Activated T-helper 2 cell treated with anti-CD3 and anti-CD28 coated beads, Interferon-gamma antibody, Interleukin-2, Interleukin-4, amounts not matched to agents 10 μg/mL and 5 μg/mL and 100 μg/mL, durations not matched to agents 14 hours and 24 hours and 36 hours (primary cell): ENCODE measurements around the gene GEMIN5. TPM values are rescaled to one million over a fixed set of nuclear protein-coding genes. Genes with fewer than 3 reads are reported as not detected.

ENCODE experiments used
- DNase-seq: peaks from one replicate; pipeline ENCODE4 v3.0.0; 2021; ENCODE audit warnings: low spot score
- H3K27ac Mint-ChIP-seq: one replicate; pipeline ENCODE4 v1.8.0; 2021; ENCODE audit warnings: mixed read lengths
- H3K27me3 Mint-ChIP-seq: one replicate; pipeline ENCODE4 v1.8.0; 2021; ENCODE audit warnings: low read depth, mixed read lengths
- H3K36me3 Mint-ChIP-seq: one replicate; pipeline ENCODE4 v1.8.0; 2021; ENCODE audit warnings: low read depth, mixed read lengths
- H3K4me1 Mint-ChIP-seq: one replicate; pipeline ENCODE4 v1.8.0; 2021; ENCODE audit warnings: low read depth, mixed read lengths
- H3K4me3 Mint-ChIP-seq: one replicate; pipeline ENCODE4 v1.8.0; 2021; ENCODE audit warnings: low read depth, mild to moderate bottlenecking, moderate library complexity, mixed read lengths
- H3K9me3 Mint-ChIP-seq: one replicate; pipeline ENCODE4 v1.8.0; 2021; ENCODE audit warnings: mixed read lengths
- intact Hi-C: fragments of 100-400 bp; cut with micrococcal nuclease; formaldehyde crosslinking; loops from one replicate; pipeline ENCODE4 v1.15.1; 2023
- total RNA-seq: library from RNA; stranded (reverse); gene quantifications from 2 replicates; pipeline ENCODE4 v1.2.3, GENCODE V29; 2022

Gene GEMIN5
- total RNA-seq, 1 donor from 2014 or later = 33.9 TPM

DNA sequence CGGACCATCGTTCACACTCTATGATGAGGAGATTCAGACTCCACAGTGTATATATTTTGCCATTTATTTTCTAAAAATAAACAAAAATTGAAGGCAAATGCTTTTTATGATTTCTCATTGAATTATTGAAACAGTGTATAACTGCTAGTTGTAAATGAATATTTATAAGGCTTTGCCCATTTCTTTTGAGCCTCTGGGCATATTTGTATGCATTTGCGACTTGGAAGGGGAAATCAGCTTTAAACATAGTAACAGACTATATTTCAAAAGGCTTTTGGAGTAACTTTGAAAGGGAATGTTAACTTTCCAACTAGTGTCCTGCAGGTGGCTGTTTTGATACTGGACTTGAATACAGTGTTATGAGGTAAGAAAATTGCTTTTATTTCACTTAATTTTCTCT lies 28.9 kb upstream of the GEMIN5 start:
- Mint-ChIP-seq H3K27me3 (no peaks in the 10 kb centered on the region), H3K4me3 (no peak overlapping the region), H3K36me3 (peaks cover 37% of the 10 kb centered on the region), H3K9me3 (no peaks in the 10 kb centered on the region), H3K4me1 (peaks cover 11% of the 10 kb centered on the region), H3K27ac (no peak overlapping the region)
- no peak for DNase-seq
- intact Hi-C loops = no loop called here

DNA sequence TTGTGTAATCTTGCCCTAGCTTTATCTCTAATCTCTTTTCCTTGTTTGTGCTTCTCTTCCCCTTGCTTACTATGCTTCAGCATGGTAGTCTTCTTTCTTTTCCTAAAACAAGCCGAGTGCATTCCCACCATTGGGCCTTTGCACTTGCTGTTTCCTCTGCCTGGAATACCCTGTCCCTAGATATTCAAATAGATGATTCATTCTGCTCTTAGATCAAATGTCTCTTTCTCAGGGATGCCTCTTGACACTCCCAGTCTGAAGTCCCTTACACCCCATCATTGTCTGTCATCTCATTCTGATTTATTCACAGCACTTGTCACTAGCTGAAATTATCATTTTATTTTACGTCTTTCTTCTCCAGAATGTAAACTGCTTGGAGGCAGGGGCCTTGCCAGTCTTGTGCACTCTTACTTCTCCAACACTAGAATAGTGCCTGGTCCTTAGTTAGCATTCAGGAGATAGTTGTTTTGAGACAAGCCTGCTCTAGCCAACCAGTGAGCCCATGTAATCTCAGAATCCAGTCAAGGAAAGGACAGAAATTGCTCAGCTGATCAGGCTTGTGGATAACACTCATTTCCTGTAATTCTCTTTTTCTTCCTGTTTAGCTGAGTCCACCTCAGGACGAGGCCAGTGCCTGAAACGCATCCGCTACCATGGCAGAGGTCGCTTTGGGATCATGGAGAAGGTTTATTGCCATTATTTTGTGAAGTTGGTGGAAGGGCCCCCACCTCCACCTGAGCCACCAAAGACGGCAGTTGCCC lies 28.2 kb upstream of the GEMIN5 start:
- Mint-ChIP-seq H3K27ac (peak overlapping the region; percentile 2), H3K4me3 (no peak overlapping the region), H3K4me1 (peaks cover 11% of the 10 kb centered on the region), H3K9me3 (no peaks in the 10 kb centered on the region), H3K27me3 (no peaks in the 10 kb centered on the region), H3K36me3 (peaks cover 38% of the 10 kb centered on the region)
- no peak for DNase-seq
- intact Hi-C loops = no loop called here

DNA sequence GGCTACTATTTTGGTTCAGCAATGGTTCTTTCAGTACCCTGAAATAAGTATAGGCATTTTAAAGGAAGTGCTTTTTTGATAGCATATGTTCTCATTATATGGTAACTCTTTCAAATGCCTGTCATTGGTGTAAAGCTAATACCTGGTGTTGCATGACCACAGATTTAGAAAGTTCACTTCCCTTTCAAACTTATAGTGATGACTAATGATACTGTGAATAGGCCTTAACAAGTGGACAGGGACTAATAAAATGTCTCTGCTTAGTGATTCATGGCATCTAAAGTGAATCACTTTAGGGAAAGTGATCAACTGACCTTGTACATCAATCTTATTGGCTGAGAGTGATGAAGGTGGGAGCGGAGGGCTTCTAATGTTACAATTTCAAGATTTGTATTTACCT lies 24.5 kb upstream of the GEMIN5 start:
- peaks cover 42% of the 10 kb centered on the region for H3K36me3 Mint-ChIP-seq
- peaks cover 11% of the 10 kb centered on the region for H3K4me1 Mint-ChIP-seq
- no peaks in the 10 kb centered on the region for H3K27me3 Mint-ChIP-seq
- H3K9me3 Mint-ChIP-seq = no peaks in the 10 kb centered on the region
- DNase-seq = no peak
- H3K4me3 Mint-ChIP-seq = no peak overlapping the region
- H3K27ac Mint-ChIP-seq = no peak overlapping the region
- intact Hi-C loops = no loop called here

DNA sequence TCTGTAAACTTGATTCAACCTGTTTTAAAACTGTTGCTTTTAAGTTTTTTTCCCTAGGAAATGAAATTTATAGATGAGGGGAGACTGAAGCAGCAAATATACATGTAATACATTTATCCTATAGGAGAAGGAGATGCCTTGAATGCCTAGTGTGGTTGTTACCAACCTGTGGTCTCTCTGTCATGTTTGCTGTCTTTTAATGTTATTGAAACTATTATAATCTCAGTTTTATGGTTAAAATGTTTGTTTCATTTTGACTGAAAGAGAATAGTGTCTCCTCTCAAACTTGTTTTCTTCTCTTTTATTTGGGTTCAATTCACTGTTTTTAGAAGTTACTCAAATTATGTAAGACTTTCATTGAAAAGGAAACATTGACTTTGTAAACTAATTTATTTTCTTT lies 18.7 kb upstream of the GEMIN5 start:
- Mint-ChIP-seq H3K27ac (no peak overlapping the region), H3K27me3 (no peaks in the 10 kb centered on the region), H3K4me3 (no peak overlapping the region), H3K4me1 (peaks cover 3% of the 10 kb centered on the region), H3K9me3 (no peaks in the 10 kb centered on the region), H3K36me3 (peaks cover 33% of the 10 kb centered on the region)
- intact Hi-C loops = no loop called here
- DNase-seq = no peak

DNA sequence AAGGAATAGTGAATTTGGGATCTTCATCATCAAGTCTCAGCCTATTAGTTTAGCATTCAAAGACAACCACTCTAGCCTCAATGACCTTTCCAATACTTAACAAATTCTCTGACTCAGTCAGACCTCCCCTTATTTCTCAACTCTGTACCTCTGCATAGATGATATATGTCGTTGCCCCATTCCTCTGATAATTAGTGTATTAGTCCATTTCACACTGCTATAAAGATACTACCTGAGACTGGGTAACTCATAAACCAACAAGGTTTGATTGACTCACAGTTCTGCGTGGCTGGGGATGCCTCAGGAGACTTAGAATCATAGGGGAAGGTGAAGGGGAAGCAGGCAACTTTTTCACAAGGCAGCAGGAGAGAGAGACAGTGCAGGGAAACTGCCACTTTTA lies 11.8 kb upstream of the GEMIN5 start:
- intact Hi-C loops = loop anchor here (10.0 kb wide), 1 partner anchor 505 kb away; the partner anchor contains the start of gene SAP30L
- Mint-ChIP-seq H3K36me3 (peaks cover 29% of the 10 kb centered on the region), H3K27ac (no peak overlapping the region), H3K4me3 (no peak overlapping the region), H3K9me3 (no peaks in the 10 kb centered on the region), H3K4me1 (peaks cover 22% of the 10 kb centered on the region), H3K27me3 (no peaks in the 10 kb centered on the region)
- DNase-seq = no peak

DNA sequence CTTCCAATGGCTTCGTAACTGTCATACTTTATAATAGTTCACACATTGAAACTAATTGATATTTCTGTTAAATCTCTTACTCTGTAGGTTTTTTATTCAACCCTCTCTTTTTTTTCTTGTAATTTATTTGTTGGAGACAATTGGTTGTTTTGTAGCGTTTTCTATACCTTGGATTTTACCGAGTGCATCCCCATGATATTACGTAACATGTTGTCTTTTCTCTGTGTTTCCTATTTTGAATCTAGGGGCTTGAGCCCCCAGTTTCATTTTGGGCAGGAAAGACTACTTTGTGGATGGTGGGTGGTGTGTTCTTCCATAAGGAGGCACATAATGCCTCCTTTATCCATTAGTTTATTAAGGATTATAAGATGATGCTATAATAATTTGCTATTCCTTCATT lies 10.3 kb upstream of the GEMIN5 start:
- intact Hi-C loops = loop anchor here (10.0 kb wide), 1 partner anchor 504 kb away; the partner anchor contains the start of gene SAP30L
- Mint-ChIP-seq H3K4me1 (peaks cover 22% of the 10 kb centered on the region), H3K36me3 (peaks cover 23% of the 10 kb centered on the region), H3K27ac (no peak overlapping the region), H3K9me3 (no peaks in the 10 kb centered on the region), H3K4me3 (no peak overlapping the region), H3K27me3 (no peaks in the 10 kb centered on the region)
- no peak for DNase-seq

DNA sequence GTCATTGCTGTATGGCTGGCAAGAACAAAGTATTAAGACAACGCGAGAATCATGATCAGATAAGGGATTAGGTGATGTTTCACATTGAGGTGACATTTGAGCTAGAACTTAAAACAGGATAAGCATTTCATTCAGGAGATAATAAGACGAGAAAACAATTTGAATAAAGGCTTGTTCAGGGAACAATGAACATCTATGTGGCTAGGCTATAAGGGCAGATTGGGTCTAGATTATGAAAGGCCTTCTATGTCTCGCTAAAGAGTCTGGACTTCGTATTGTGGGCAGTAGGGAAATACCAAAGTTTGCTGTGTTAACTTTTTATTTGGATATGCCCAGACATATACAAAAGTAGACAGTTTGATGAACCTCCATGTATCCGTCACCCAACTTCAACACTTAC lies 9.8 kb upstream of the GEMIN5 start:
- Mint-ChIP-seq H3K4me1 (peaks cover 25% of the 10 kb centered on the region), H3K27me3 (no peaks in the 10 kb centered on the region), H3K36me3 (peaks cover 26% of the 10 kb centered on the region), H3K27ac (no peak overlapping the region), H3K9me3 (no peaks in the 10 kb centered on the region), H3K4me3 (no peak overlapping the region)
- intact Hi-C loops = loop anchor here (10.0 kb wide), 1 partner anchor 503 kb away; the partner anchor contains the start of gene SAP30L
- no peak for DNase-seq

DNA sequence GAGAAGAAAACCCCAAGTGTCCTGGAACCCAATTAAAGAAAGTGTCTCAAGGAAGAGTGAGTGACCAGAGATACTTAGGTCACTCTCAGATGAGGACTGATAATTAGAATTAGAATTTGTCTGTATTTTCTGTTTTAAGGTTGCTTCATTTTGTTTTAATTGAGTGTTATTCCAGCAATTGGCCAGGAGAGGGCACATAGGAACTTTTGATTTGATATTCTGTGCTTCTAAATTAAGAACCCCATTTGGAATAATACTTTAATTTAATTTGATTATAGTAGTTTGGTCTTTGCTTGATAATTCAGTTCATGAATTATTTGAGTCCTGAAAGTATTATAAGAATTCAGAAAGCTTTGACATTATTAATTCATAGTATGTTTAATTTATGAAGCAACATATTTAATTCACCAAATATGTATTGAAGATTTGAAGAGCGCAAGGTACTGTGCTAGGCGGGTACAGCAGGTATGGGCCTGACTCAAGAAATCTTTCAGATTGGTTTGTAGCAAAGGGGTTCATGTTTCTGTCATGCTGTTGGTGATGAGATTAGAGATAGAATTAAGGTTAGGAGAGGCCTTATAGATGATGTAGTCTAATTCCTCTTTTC lies 7.8 kb upstream of the GEMIN5 start:
- H3K27ac Mint-ChIP-seq = no peak overlapping the region
- peaks cover 35% of the 10 kb centered on the region for H3K4me1 Mint-ChIP-seq
- H3K9me3 Mint-ChIP-seq = no peaks in the 10 kb centered on the region
- no peaks in the 10 kb centered on the region for H3K27me3 Mint-ChIP-seq
- H3K36me3 Mint-ChIP-seq = peaks cover 25% of the 10 kb centered on the region
- intact Hi-C loops = loop anchor here (10.0 kb wide), 1 partner anchor 501 kb away; the partner anchor contains the start of gene SAP30L
- no peak overlapping the region for H3K4me3 Mint-ChIP-seq
- DNase-seq = no peak

DNA sequence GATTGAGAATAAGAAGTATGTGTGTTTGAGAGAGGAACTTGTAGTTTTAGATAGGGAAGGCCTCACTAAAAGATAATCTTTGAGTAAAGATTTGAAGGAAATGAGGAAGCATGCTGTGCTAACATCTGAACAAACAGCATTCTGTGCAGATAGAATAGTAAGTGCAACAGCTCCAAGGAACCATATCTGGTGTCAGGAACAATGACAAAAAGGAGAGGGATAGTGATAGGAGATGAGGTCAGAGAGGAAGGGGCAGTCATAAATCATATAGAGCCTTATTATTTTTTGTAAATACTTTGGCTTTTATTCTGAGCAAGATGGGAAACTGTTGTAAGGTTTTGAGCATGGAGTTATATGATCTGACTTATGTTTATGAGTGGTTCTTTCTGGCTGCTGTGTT lies 6.7 kb upstream of the GEMIN5 start:
- Mint-ChIP-seq H3K4me1 (peaks cover 38% of the 10 kb centered on the region), H3K36me3 (peaks cover 22% of the 10 kb centered on the region), H3K27ac (no peak overlapping the region), H3K27me3 (no peaks in the 10 kb centered on the region), H3K9me3 (no peaks in the 10 kb centered on the region), H3K4me3 (no peak overlapping the region)
- intact Hi-C loops = loop anchor here (10.0 kb wide), 1 partner anchor 500 kb away; the partner anchor contains the start of gene SAP30L
- DNase-seq = no peak

DNA sequence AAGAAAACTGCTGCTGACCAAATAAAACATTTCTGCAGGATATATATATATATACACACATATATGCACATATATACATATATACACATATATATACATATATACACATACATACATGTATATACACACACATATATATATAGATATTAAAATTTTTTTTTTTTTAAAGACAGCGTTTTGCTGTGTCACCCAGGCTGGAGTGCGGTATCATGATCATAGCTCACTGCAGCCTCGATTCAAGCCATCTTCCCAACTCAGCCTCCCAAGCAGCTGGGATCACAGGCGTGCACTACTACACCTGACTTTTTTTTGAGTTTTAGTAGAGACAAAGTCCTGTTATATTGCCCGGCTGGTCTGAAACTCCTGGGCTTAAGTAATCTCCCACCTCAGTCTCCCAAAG lies 5.5 kb upstream of the GEMIN5 start:
- Mint-ChIP-seq H3K36me3 (peaks cover 18% of the 10 kb centered on the region), H3K4me1 (peaks cover 31% of the 10 kb centered on the region), H3K9me3 (no peaks in the 10 kb centered on the region), H3K27ac (no peak overlapping the region), H3K27me3 (no peaks in the 10 kb centered on the region), H3K4me3 (no peak overlapping the region)
- no peak for DNase-seq
- intact Hi-C loops = loop anchor here (10.0 kb wide), 1 partner anchor 499 kb away; the partner anchor contains the start of gene SAP30L

DNA sequence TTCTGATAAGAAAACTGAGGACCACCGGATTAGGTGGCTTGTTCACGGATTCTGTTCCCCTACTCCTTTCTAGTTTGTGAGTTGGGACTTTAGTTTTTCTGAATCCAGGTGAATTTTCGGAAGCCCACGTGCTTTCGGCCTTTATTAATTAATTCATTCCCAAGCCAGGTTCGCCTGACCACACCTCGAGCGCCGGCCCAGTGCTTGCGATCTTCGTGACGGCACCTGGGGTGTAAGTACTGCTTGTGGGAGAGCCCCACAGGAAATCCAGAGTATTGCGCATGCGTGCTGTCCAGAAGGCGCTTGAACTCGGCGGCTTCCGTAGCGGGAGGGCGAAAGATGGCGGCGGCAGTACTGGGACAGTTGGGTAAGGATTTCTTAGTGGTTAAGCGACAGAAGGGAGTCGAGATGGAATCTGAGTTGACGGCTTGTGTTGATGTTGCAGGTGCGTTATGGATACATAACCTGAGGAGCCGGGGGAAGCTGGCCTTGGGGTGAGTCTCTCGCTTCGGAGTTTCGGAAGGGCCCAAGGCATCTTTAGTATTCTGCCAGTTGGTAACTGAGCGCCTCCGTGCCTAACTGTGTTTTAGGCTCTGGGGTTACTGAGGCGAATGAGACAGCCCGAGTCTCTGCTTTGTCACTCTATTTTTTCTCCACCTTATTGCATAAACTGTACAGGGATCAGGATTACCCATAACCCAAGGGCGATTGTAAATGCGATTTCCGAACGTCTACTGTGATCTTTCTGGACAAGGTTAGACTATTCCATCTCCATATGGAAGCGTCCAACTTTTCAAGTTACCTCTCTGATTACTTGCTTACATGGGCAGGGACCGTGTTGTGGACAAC lies 3.0 kb upstream of the GEMIN5 start, which contains the start of gene MRPL22:
MRPL22 (plus strand) TSS at position 302 of the 849 bp plus-strand sequence; CDS start at position 340, 38 bp downstream.
- Mint-ChIP-seq H3K27me3 (no peaks in the 10 kb centered on the region), H3K9me3 (no peaks in the 10 kb centered on the region), H3K4me1 (peaks cover 32% of the 10 kb centered on the region), H3K36me3 (peaks cover 11% of the 10 kb centered on the region), H3K4me3 (peak within 1 kb of the TSS; percentile 98), H3K27ac (peak within 1 kb of the TSS; percentile 95)
- intact Hi-C loops = loop anchor here (1.0 to 10.0 kb wide), 2 partner anchors 186 to 496 kb away; partner anchors contain the start of genes LARP1 and SAP30L
- DNase-seq = peak; percentile 93

DNA sequence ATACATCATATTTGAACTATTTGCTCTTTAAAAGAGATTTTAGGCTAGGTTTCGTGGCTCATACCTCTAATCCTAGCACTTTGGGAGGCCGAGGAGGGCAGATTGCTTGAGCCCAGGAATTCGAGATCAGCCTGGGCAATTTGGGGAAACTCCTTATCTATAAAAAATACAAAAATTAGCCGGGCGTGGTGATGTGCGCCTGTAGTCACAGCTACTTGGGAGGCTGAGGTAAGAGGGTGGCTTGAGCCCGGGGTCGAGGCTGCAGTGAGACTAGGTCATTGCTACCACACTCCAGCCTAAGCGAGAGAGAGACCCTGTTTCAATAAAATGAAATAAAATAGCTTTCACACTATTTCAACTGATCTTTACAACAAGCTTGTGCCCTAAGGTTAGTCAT lies 2.4 kb upstream of the GEMIN5 start:
- Mint-ChIP-seq H3K36me3 (peaks cover 13% of the 10 kb centered on the region), H3K27ac (peak overlapping the region; percentile 95), H3K4me1 (peaks cover 33% of the 10 kb centered on the region), H3K4me3 (peak overlapping the region; percentile 98), H3K27me3 (no peaks in the 10 kb centered on the region), H3K9me3 (no peaks in the 10 kb centered on the region)
- intact Hi-C loops = loop anchor here (10.0 kb wide), 1 partner anchor 496 kb away; the partner anchor contains the start of gene SAP30L
- DNase-seq = no peak
